ENCODE measurements around the gene IL36A.

Gene IL36A

DNA sequence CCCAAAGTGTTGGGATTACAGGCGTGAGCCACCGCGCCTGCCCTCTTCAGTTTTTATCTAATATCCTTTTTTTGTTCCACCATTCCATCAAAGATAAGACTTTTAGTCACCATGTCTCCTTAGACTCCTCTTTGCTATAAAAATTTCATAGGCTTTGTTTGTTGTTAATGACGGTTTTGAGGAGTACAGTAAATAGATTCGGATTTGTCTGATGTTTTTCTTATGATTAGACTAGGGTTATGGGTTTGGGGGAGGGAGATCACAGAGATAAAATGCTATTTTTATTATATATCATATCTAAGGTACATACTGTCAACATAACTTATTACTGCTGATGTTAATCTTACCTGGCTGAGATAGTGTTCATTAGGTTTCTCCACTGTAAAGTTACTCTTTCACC, 41.2 kb downstream of the IL36A start:
- in situ Hi-C loops (cut with MboI; ENCODE audit: low sequenced_read_pairs), result no loop called here

GRCh38 chr2:113050921-113051895, 45.9 kb downstream of the IL36A start:
- in situ Hi-C loops (cut with MboI; ENCODE audit: low sequenced_read_pairs), result no loop called here

DNA sequence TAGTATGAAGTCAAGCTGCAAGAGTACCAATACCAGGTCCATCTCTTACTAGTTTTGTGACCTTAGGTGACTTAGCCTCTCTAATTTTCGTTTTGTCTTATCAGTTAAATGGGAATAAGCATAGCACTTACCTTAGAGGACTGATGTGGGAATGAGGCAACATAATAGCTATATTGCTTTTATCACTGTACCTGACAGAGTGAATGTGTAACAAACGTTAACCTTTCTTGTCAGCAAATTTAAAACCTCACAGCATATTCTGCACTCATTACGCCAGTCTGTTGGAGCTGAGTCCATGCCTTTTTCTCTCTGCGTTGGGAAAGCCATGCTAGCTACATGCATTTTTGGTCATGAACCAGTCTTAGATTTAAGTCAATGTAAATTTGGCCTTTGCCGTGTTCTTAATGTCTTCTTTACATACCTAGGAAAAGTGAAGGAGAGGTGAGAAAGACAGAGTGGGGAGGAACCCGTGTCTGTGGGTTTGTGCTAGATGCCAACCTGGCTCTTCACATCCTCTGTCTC, 47.2 kb downstream of the IL36A start, which contains the start of gene IL36B:
Gene IL36B (minus strand): TSS at position 472 of the 522 bp plus-strand sequence.
- in situ Hi-C loops (cut with MboI; ENCODE audit: low sequenced_read_pairs), result no loop called here

GRCh38 chr2:113053666-113054065, 48.4 kb downstream of the IL36A start:
- in situ Hi-C loops (cut with MboI; ENCODE audit: low sequenced_read_pairs), result no loop called here

DNA sequence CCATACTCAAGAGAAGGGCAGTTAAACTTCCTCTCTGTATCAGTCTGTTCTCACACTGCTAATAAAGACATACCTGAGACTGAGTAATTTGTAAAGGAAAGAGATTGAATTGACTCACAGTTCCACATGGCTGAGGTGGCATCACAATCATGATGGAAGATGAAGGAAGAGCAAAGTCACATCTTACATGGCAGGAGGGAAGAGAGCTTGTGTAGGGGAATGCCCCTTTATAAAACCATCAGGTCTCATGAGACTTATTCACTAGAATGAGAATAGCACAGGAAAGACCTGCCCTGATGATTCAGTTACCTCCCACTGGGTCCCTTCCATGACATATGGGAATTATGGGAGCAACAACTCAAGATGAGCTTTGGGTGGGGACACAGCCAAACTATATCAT, 48.8 kb downstream of the IL36A start:
- in situ Hi-C loops (cut with MboI; ENCODE audit: low sequenced_read_pairs), result no loop called here

DNA sequence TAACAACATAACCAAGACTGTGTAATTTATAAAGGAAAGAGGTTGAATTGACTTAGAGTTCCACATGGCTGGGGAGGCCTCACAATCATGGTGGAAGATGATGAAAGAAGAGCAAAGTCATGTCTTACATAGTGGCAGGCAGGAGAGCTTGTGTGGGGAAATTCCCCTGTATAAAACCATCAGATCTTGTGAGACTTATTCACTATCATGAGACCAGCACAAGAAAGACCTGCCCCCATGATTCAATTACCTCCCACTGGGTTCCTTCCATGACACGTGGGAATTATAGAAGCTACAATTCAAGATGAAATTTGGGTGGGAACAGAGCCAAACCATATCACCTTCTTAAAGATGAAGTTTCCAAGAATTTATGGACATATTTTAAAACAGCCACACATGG, 51.3 kb downstream of the IL36A start:
- in situ Hi-C loops (cut with MboI; ENCODE audit: low sequenced_read_pairs), result no loop called here

GRCh38 chr2:113057117-113057516, 51.9 kb downstream of the IL36A start:
- in situ Hi-C loops (cut with MboI; ENCODE audit: low sequenced_read_pairs), result no loop called here
